ENCODE results near the gene COL5A1.

The COL5A1 gene

DNA sequence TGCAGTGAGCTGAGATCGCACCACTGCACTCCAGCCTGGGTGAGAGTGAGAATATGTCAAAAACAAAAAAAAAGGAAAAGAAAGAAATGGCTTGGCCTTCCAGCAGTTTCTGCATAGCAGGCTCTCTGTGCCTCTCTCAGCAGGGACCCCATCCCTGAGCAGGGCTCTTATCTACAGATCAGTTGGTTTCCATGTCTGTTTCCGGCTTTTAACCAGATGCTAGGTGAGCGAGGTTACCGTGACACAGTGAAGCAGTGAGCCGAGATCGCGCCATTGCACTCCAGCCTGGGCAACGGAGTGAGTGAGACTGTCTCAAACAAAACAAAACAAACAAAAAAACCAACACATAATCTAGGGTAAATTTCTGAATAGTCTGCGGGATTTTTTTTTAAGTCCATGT lies 51.4 kb downstream of the COL5A1 start:
- TF ChIP-seq TCF12 (IDR thresholded peaks at IDR 0.05; ENCODE audit: low read depth) (no peak), USF1 (IDR thresholded peaks at IDR 0.05) (no peak), FOXM1 (IDR thresholded peaks at IDR 0.05; ENCODE audit: borderline replicate concordance, low read depth) (no peak), NFIC (IDR thresholded peaks at IDR 0.05) (no peak), TEAD4 (IDR thresholded peaks at IDR 0.05) (no peak), YY1 (IDR thresholded peaks at IDR 0.05; ENCODE audit: low read depth) (no peak), ZBTB7A (IDR thresholded peaks at IDR 0.05; ENCODE audit: low read depth) (no peak), TAF1 (IDR thresholded peaks at IDR 0.05; ENCODE audit: low read depth) (no peak)

DNA sequence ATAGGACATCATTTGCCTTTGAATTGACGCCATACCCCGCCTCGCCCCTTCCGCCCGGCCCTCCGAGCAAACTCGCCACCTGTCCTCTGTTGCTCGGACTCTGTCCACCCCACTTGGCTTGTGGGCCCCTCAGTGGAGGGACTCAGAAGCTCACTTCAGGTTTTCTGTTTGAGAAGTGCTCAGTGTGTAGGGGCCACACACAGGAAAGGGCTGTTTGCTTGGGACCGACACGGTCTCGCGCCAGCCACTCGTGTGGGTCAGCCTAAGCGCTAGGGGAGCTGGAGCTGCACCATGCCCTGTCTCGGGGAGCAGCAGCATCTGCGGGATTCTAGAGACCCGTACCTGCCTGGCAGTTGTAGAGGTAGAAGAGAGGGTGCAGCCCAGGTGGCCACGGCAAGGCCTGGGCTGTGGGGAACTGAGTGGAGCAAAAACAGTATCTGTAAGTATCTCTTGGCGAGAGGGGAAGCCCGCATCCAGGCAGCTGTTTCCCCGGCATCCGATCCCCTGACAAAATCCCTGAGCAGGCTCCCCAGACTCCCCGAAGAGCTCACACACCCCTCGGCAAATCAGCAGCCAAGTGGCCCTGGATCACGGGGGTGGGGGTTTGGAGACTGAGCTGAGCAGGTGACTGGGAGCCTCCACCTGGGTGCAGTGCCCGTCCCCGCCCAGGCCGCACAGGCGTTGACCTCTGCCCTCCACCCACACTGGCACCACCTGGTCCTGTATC lies 52.2 kb downstream of the COL5A1 start:
- TF ChIP-seq USF1 (IDR thresholded peaks at IDR 0.05), result no peak

DNA sequence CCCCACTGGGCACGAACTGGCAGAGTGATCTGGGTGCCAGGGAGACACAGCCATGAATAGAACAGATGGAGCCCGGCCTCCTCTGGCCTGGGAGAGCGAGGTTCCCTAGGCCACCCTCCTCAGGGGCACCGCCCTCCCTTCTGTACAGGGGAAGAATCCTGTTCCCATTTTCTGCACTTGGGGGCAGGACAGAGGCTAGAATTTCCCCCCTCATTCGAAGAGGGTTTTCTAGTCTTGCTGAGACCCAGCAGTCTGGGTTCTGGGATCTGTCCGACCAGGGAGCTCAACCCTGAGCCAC lies 52.7 kb downstream of the COL5A1 start:
- TF ChIP-seq ZBTB7A (IDR thresholded peaks at IDR 0.05; ENCODE audit: low read depth), result no peak
- TF ChIP-seq TEAD4 (IDR thresholded peaks at IDR 0.05), result no peak
- TF ChIP-seq MAX (IDR thresholded peaks at IDR 0.05), result no peak
- TF ChIP-seq EP300 (IDR thresholded peaks at IDR 0.05; ENCODE audit: borderline replicate concordance), result no peak
- no peak for TF ChIP-seq CEBPB (IDR thresholded peaks at IDR 0.05)
- TF ChIP-seq TAF1 (IDR thresholded peaks at IDR 0.05; ENCODE audit: low read depth), result no peak
- no peak for TF ChIP-seq REST (IDR thresholded peaks at IDR 0.05; ENCODE audit: low read depth)
- no peak for TF ChIP-seq RAD21 (IDR thresholded peaks at IDR 0.05; ENCODE audit: low read depth)
- TF ChIP-seq CREB1 (IDR thresholded peaks at IDR 0.05; ENCODE audit: low read depth), result no peak
- TF ChIP-seq YY1 (IDR thresholded peaks at IDR 0.05; ENCODE audit: low read depth), result no peak
- no peak for TF ChIP-seq TCF12 (IDR thresholded peaks at IDR 0.05; ENCODE audit: low read depth)
- TF ChIP-seq NFIC (IDR thresholded peaks at IDR 0.05), result no peak
- TF ChIP-seq USF1 (IDR thresholded peaks at IDR 0.05), result no peak

DNA sequence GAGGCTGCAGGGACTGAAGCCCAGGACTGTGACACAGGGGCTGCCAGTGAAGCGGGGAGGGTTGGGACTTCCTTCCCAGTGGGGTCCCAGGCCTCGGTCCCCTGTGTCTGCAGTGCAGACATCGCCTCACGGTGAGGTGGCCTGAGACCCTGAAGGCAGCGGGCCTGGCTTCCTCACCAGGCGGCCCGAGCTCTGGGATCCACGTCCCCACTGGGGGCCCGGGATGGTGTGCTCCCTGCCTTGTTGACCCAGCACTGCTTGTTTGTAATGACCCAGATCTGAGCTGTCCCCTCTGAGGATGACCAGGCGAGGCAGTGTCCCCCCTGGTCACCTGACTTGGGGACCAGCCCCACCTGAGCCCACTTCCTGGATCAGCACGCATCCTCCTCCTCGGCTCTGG lies 53.1 kb downstream of the COL5A1 start:
- TF ChIP-seq RAD21 (IDR thresholded peaks at IDR 0.05; ENCODE audit: low read depth) (no peak), REST (IDR thresholded peaks at IDR 0.05; ENCODE audit: low read depth) (no peak), EGR1 (IDR thresholded peaks at IDR 0.05) (no peak), NFIC (IDR thresholded peaks at IDR 0.05) (no peak), TCF12 (IDR thresholded peaks at IDR 0.05; ENCODE audit: low read depth) (no peak), YY1 (IDR thresholded peaks at IDR 0.05; ENCODE audit: low read depth) (no peak), TEAD4 (IDR thresholded peaks at IDR 0.05) (no peak), TAF1 (IDR thresholded peaks at IDR 0.05; ENCODE audit: low read depth) (no peak), ZBTB7A (IDR thresholded peaks at IDR 0.05; ENCODE audit: low read depth) (no peak), CREB1 (IDR thresholded peaks at IDR 0.05; ENCODE audit: low read depth) (no peak), MAX (IDR thresholded peaks at IDR 0.05) (no peak), CEBPB (IDR thresholded peaks at IDR 0.05) (no peak)

DNA sequence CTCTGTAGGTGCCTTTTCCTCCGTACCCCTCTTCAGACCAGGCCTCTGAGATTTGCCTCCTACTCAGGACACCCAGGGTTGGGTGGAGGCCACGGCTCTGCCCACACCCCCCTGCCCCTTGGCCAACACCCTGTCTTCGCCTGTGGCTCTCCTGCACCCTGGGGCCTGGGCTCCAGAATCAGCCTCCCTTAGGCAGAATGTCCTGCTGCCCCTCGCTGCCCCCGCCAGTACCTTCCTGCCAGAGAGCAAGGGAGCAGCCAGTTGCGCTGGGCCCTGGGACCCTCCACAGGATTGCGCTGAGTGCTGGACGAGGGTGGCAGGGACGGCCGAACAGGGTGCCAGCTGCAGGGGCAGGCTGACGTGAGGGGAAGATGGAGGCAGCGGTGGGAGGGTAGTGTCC lies 53.5 kb downstream of the COL5A1 start:
- TF ChIP-seq MAX (IDR thresholded peaks at IDR 0.05), result no peak
- no peak for TF ChIP-seq EP300 (IDR thresholded peaks at IDR 0.05; ENCODE audit: borderline replicate concordance)
- TF ChIP-seq NFIC (IDR thresholded peaks at IDR 0.05), result no peak
- TF ChIP-seq YY1 (IDR thresholded peaks at IDR 0.05; ENCODE audit: low read depth), result no peak
- no peak for TF ChIP-seq CREB1 (IDR thresholded peaks at IDR 0.05; ENCODE audit: low read depth)
- TF ChIP-seq CEBPB (IDR thresholded peaks at IDR 0.05), result no peak
- no peak for TF ChIP-seq ZBTB7A (IDR thresholded peaks at IDR 0.05; ENCODE audit: low read depth)
- no peak for TF ChIP-seq TAF1 (IDR thresholded peaks at IDR 0.05; ENCODE audit: low read depth)
- TF ChIP-seq TEAD4 (IDR thresholded peaks at IDR 0.05), result no peak
- no peak for TF ChIP-seq EGR1 (IDR thresholded peaks at IDR 0.05)
- no peak for TF ChIP-seq REST (IDR thresholded peaks at IDR 0.05; ENCODE audit: low read depth)
- no peak for TF ChIP-seq USF1 (IDR thresholded peaks at IDR 0.05)
- TF ChIP-seq RAD21 (IDR thresholded peaks at IDR 0.05; ENCODE audit: low read depth), result no peak
- TF ChIP-seq TCF12 (IDR thresholded peaks at IDR 0.05; ENCODE audit: low read depth), result no peak
- no peak for TF ChIP-seq FOXM1 (IDR thresholded peaks at IDR 0.05; ENCODE audit: borderline replicate concordance, low read depth)

Measured in Ishikawa (cell line).